Fibroblast of villous mesenchyme (primary cell): ENCODE measurements around the gene TFIP11. TPM values are rescaled to one million over a fixed set of nuclear protein-coding genes. Genes with fewer than 3 reads are reported as not detected.

Experiments used
- DNase-seq: peaks from one replicate; pipeline ENCODE4 v3.0.0-alpha.2; 2010; ENCODE audit warnings: low read depth
- H3K4me3 ChIP-seq: 2 replicates; pipeline ENCODE4 v1.5.1; 2011; ENCODE audit warnings: low read depth, mild to moderate bottlenecking, low read length
- total RNA-seq: library from RNA; depleted of rRNA; stranded (reverse); fragments of >200 nt; gene quantifications from 2 replicates; pipeline ENCODE4 v1.2.3, GENCODE V29; 2012
- TF ChIP-seq, protein P1 (sequence below): IDR thresholded peaks from 2 replicates; pipeline ENCODE4 v1.5.1; 2012; ENCODE audit warnings: low read depth, mild to moderate bottlenecking, low read length; ENCODE audit not compliant: insufficient read depth

Gene TFIP11
- total RNA-seq, 1 donor, result 34.5 TPM

GRCh38 chr22:26453812-26454500, 58.3 kb downstream of the TFIP11 start:
- TF ChIP-seq, protein P1, sequence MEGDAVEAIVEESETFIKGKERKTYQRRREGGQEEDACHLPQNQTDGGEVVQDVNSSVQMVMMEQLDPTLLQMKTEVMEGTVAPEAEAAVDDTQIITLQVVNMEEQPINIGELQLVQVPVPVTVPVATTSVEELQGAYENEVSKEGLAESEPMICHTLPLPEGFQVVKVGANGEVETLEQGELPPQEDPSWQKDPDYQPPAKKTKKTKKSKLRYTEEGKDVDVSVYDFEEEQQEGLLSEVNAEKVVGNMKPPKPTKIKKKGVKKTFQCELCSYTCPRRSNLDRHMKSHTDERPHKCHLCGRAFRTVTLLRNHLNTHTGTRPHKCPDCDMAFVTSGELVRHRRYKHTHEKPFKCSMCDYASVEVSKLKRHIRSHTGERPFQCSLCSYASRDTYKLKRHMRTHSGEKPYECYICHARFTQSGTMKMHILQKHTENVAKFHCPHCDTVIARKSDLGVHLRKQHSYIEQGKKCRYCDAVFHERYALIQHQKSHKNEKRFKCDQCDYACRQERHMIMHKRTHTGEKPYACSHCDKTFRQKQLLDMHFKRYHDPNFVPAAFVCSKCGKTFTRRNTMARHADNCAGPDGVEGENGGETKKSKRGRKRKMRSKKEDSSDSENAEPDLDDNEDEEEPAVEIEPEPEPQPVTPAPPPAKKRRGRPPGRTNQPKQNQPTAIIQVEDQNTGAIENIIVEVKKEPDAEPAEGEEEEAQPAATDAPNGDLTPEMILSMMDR, result no peak
- DNase-seq, result no peak
- H3K4me3 ChIP-seq, result no peak overlapping the region

DNA sequence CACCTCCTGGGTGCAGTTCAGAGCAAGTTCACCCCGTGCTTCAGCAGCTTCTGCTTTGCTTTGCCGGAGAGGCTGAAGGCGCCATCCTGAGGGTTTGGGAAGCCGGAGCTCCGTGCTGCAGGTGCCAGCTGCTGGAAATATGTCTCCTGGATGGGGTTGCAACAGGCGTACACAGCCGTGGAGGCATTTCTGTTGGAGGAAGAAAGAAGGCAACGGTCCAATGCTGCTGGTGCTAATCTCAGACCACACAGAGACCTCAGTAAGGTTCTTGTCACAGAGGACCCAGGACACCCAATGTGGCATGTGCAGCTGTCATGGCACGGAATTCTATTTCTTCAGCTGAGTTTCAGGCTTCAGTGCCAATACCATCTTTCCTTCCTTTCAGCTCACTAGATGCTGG, 59.1 kb downstream of the TFIP11 start:
- TF ChIP-seq, protein P1, result no peak

GRCh38 chr22:26452236-26453016, 59.8 kb downstream of the TFIP11 start:
- DNase-seq, result no peak
- TF ChIP-seq, protein P1, result no peak
- no peak overlapping the region for H3K4me3 ChIP-seq

More for the DNA sequence above, 59.1 kb downstream of the TFIP11 start:
- DNase-seq, result no peak
- no peak overlapping the region for H3K4me3 ChIP-seq

DNA sequence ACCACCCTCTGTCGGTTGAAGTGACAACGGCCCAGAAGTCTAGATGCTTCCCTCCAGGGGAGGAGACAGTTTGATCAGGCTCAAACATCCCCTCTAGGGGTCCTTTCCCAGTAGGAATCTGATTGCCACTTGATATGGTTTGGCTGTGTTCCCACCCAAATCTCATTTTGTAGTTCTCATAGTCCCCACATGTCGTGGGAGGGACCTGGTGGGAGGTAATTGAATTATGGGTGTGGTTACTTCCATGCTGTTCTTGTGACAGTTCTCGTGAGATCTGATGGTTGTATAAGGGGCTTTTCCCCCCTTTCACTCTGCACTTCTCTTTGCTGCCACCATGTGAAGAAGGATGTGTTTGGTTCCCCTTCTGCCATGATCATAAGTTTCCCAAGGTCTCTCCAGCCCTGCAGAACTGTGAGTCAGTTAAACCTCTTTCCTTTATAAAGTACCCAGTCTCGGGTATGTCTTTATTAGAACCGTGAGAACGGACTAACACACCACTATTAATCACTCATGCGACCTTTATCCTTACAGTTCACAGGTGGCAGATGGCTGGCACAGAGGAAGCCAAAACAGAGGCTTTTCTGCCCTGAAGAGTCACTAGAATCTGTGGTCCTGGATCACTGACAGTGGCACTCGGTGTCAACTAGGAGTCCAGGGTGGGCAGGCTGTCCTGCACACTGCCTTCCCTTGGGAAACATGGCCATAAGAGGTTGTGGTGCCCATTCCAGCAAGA, 61.7 kb downstream of the TFIP11 start:
- DNase-seq, result no peak
- TF ChIP-seq, protein P1, result no peak
- H3K4me3 ChIP-seq, result no peak overlapping the region

DNA sequence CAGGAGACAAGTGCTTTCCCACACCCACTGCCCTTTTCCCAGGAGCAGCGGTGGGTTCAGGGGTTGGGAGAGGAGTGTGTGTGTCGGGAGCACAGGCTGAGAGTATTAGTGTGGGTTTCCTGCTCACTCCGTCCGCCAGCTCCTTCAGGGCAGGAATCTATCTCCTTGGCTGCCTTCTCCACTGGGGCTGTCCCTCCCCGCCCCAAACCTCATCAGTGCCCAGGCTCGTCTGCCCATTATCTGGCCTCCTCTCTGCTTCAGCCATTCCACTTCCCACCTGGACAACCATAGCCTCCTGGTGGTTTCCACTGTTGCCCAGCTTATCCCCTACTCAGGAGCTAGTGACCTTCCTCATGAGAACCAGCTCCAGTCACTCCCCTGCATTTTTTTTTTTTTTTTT, 63.3 kb downstream of the TFIP11 start:
- TF ChIP-seq, protein P1, result no peak

GRCh38 chr22:26448334-26448733, 63.9 kb downstream of the TFIP11 start:
- TF ChIP-seq, protein P1, result no peak
- DNase-seq, result no peak
- H3K4me3 ChIP-seq, result no peak overlapping the region

More for the DNA sequence above, 63.3 kb downstream of the TFIP11 start:
- DNase-seq, result no peak
- H3K4me3 ChIP-seq, result no peak overlapping the region
